Progenitor cell of endocrine pancreas (in vitro differentiated cells): ENCODE results near the gene PHLDA1. TPM values are rescaled to one million over a fixed set of nuclear protein-coding genes. Genes with fewer than 3 reads are reported as not detected.

ENCODE experiments used
- DNase-seq: peaks from one replicate; pipeline ENCODE4 v3.0.0; 2021; ENCODE audit warnings: low spot score; ENCODE audit not compliant: unreplicated experiment
- H3K27ac Mint-ChIP-seq: 2 replicates; pipeline ENCODE4 v1.8.0; 2021; ENCODE audit warnings: mild to moderate bottlenecking, moderate library complexity, mixed read lengths
- H3K27me3 Mint-ChIP-seq: 2 replicates; pipeline ENCODE4 v1.8.0; 2021; ENCODE audit warnings: mixed read lengths
- H3K36me3 Mint-ChIP-seq: 2 replicates; pipeline ENCODE4 v1.8.0; 2022; ENCODE audit warnings: mixed read lengths; ENCODE audit not compliant: insufficient read depth
- H3K4me1 Mint-ChIP-seq: 2 replicates; pipeline ENCODE4 v1.8.0; 2021; ENCODE audit warnings: low read depth, mixed read lengths
- H3K4me3 Mint-ChIP-seq: 2 replicates; pipeline ENCODE4 v1.8.0; 2021; ENCODE audit warnings: low read depth, mild to moderate bottlenecking, moderate library complexity, mixed read lengths
- H3K9me3 Mint-ChIP-seq: 2 replicates; pipeline ENCODE4 v1.8.0; 2021; ENCODE audit warnings: low read depth, mixed read lengths
- total RNA-seq: library from RNA; stranded (reverse); gene quantifications from 2 replicates; pipeline ENCODE4 v1.2.1, GENCODE V29; 2021
- TF ChIP-seq, protein P1 (sequence below): fragments of 200-600 bp; sonication (generic); IDR thresholded peaks from one replicate; pipeline ENCODE4 v1.5.0; 2021; ENCODE audit warnings: antibody characterized with exemption, mild to moderate bottlenecking; ENCODE audit not compliant: unreplicated experiment

Gene PHLDA1
- total RNA-seq, 1 donor from 2014 or later = 45.4 TPM

DNA sequence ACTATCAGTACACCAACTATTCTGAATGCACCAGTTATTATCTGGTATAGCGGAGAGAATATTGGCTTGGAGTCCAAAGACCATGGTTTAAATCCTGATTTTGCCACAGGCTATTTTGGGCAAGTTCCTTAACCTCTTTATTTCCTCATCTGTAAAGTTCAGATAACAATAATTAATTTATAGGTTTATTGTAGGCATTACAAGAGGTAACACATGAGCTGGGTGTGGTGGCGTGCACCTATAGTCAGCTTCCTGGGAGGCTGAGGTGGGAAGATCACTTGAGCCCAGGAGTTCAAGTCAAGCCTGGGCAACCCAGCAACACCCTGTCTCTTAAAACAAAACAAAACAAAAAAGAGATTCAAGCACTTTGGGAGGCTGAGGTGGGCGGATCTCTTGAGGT is 23.1 kb downstream of the PHLDA1 start:
- Mint-ChIP-seq H3K9me3 (peaks cover 7% of the 10 kb centered on the region), H3K27me3 (peaks cover 3% of the 10 kb centered on the region), H3K27ac (no peak overlapping the region), H3K4me1 (peaks cover 20% of the 10 kb centered on the region), H3K4me3 (no peak overlapping the region), H3K36me3 (peaks cover 2% of the 10 kb centered on the region)
- TF ChIP-seq, protein P1, sequence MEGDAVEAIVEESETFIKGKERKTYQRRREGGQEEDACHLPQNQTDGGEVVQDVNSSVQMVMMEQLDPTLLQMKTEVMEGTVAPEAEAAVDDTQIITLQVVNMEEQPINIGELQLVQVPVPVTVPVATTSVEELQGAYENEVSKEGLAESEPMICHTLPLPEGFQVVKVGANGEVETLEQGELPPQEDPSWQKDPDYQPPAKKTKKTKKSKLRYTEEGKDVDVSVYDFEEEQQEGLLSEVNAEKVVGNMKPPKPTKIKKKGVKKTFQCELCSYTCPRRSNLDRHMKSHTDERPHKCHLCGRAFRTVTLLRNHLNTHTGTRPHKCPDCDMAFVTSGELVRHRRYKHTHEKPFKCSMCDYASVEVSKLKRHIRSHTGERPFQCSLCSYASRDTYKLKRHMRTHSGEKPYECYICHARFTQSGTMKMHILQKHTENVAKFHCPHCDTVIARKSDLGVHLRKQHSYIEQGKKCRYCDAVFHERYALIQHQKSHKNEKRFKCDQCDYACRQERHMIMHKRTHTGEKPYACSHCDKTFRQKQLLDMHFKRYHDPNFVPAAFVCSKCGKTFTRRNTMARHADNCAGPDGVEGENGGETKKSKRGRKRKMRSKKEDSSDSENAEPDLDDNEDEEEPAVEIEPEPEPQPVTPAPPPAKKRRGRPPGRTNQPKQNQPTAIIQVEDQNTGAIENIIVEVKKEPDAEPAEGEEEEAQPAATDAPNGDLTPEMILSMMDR = no peak
- DNase-seq = no peak

DNA sequence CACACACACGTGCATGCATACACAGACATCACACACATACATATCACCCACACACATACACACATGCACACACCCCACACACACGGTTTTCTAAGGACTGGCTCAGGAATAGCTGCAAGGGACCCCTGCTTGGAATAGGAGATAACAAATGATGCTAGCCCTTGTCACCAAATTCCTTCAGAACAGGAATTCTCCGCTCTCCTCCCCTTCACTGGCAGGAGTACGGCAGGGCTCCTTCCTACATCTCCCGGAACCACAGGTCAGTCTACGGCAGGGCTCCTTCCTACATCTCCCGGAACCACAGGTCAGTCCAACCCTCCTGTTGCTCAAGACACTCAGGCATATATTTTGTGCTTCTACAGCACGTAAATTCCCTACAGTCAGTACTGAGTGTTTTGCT is 23.9 kb downstream of the PHLDA1 start:
- Mint-ChIP-seq H3K27me3 (peaks cover 3% of the 10 kb centered on the region), H3K36me3 (peaks cover 2% of the 10 kb centered on the region), H3K27ac (no peak overlapping the region), H3K4me3 (no peak overlapping the region), H3K9me3 (peaks cover 7% of the 10 kb centered on the region), H3K4me1 (peaks cover 20% of the 10 kb centered on the region)
- TF ChIP-seq, protein P1 = no peak
- no peak for DNase-seq

DNA sequence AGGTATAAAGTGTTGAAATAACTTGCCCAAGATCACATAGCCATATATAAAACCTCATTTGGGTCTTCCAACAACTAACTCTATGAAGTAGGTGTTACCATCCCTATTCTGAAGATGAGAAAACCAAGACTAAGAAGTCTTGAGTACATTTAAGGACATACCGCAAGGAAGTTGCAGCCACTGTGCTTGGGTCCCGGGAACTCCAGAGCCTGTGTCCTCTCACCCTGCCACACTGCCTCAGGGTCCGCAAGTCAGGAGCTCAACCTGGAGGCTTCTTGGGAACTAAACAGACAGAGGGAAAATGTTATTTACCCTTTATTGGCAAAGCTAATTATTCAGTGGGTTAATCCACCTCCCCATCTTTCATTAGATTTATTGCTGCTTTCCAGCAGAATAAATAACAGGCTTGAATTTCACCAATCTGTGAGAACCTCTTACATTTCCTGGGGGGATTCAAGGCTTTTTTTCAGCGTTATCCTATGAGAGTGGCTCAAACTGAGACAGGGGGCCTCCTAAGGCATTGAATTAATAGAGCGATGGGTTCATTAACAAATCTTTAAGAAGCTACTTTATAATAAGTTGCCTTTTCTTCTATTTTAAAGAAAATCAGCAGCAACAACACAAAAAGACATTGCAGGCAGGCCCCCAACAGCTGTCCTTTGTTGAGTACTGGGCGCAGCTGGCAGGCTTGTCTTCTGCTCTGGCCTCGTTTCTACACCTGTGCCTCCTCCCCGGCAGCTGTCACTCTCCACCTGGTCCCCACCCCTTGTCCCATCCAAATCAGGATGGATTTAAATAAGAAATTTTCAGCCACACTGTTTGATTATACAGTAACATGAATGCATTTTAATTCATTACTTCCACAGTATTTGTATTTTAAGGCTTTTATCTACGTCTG is 25.3 kb downstream of the PHLDA1 start:
- H3K4me1 Mint-ChIP-seq = peaks cover 20% of the 10 kb centered on the region
- peaks cover 2% of the 10 kb centered on the region for H3K36me3 Mint-ChIP-seq
- peaks cover 7% of the 10 kb centered on the region for H3K9me3 Mint-ChIP-seq
- no peak overlapping the region for H3K4me3 Mint-ChIP-seq
- no peak for DNase-seq
- TF ChIP-seq, protein P1 = no peak
- no peaks in the 10 kb centered on the region for H3K27me3 Mint-ChIP-seq
- no peak overlapping the region for H3K27ac Mint-ChIP-seq

DNA sequence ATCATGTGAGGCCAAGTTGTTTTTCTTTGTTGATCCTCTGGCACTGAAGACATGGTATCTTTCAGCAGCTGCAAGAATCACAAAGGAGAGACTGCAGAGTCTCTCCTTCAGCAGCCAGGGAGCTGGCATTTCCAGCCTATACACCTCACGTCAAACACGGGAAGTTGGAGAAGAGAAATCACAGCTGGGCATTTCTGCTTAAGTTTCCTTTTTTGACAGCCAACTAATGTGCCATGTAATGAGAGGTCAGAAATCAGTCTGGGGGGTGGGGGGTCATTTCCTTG is 28.3 kb downstream of the PHLDA1 start:
- H3K27me3 Mint-ChIP-seq = no peaks in the 10 kb centered on the region
- DNase-seq = no peak
- peaks cover 7% of the 10 kb centered on the region for H3K9me3 Mint-ChIP-seq
- peaks cover 2% of the 10 kb centered on the region for H3K36me3 Mint-ChIP-seq
- H3K4me3 Mint-ChIP-seq = no peak overlapping the region
- peaks cover 15% of the 10 kb centered on the region for H3K4me1 Mint-ChIP-seq
- TF ChIP-seq, protein P1 = no peak
- no peak overlapping the region for H3K27ac Mint-ChIP-seq

DNA sequence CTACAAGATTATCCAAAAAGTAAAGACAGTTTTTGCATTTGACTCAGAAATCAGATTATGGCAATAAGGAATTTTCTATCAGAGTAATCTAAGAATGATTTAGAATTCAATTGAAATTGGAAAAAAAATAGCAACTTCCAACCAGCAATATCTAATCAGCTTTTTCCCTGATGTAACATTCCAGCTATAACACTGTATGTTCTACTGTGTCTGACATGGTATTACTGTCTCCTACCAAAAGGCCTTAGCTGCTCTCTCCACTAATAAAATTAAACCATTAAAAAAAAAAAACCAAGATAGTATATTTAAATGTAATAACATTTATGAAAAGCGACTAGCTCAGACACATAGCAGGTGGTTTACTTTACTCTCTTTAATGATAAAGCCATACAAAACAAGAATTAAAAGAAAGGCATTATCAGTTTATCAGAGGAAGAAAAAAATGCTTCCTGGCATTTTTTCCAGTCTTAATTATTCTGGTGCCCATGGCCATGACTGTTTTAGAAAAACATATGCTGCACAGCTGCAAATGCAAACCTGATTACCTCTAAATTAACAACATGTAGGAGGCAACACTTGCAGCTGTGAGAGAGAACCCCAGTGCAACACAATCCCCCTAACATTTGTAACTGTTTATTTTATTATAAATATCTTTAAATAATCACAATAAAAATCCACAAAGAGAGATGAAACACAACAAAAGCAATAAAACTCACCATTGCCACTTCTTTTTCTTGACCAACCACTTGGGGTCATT is 28.8 kb downstream of the PHLDA1 start:
- TF ChIP-seq, protein P1 = no peak
- Mint-ChIP-seq H3K36me3 (peaks cover 2% of the 10 kb centered on the region), H3K4me3 (no peak overlapping the region), H3K4me1 (peaks cover 13% of the 10 kb centered on the region), H3K27ac (no peak overlapping the region), H3K27me3 (no peaks in the 10 kb centered on the region), H3K9me3 (peaks cover 7% of the 10 kb centered on the region)
- DNase-seq = no peak
